HAP-1 (cell line): ENCODE results near the gene CBFA2T2.
"Not testable (repeated sequence)": the region's sequence is repeated elsewhere in the genome, so short reads cannot be mapped to it uniquely, and the experiment has no call there.

Experiments used
- DNase-seq, 2 experiments: peaks; one replicate each; pipeline ENCODE4 v3.0.0-alpha.2; 2016 to 2020; ENCODE audit warnings: low spot score in 2 of 2
- H3K27me3 ChIP-seq: fragments of 250-450 bp; sonication (Bioruptor Pico); 2 replicates; pipeline ENCODE4 v1.5.1; 2020; ENCODE audit warnings: low read depth, mild to moderate bottlenecking, moderate library complexity
- H3K36me3 ChIP-seq: fragments of 250-450 bp; sonication (Bioruptor Pico); replicated peaks from 2 replicates; pipeline ENCODE4 v1.5.1; 2020; ENCODE audit warnings: mild to moderate bottlenecking
- H3K4me1 ChIP-seq: fragments of 250-450 bp; sonication (Bioruptor Pico); 2 replicates; pipeline ENCODE4 v1.5.1; 2020; ENCODE audit warnings: mild to moderate bottlenecking
- H3K4me3 ChIP-seq: fragments of 250-450 bp; sonication (Bioruptor Pico); 2 replicates; pipeline ENCODE4 v1.5.1; 2020; ENCODE audit warnings: mild to moderate bottlenecking, moderate library complexity
- H3K9me3 ChIP-seq: fragments of 250-450 bp; sonication (Bioruptor Pico); 2 replicates; pipeline ENCODE4 v1.5.1; 2020; ENCODE audit warnings: mild to moderate bottlenecking, moderate library complexity
- in situ Hi-C: fragments of 300-500 bp; cut with MboI; formaldehyde crosslinking; loops from 3 replicates; pipeline ENCODE4 v1.14.3; 2020; ENCODE audit warnings: low sequenced_read_pairs, inconsistent platforms, mixed read lengths

Gene CBFA2T2

GRCh38 chr20:33570743-33571142, 80.8 kb downstream of the CBFA2T2 start:
- Histone ChIP-seq H3K4me3 (no peak overlapping the region), H3K27me3 (no peaks in the 10 kb centered on the region), H3K9me3 (no peaks in the 10 kb centered on the region), H3K4me1 (peaks cover 17% of the 10 kb centered on the region), H3K36me3 (no peaks in the 10 kb centered on the region)
- in situ Hi-C loops, result no loop called here
- no peak for DNase-seq

- DNase-seq, H3K27me3 ChIP-seq, in situ Hi-C loops, H3K4me3 ChIP-seq, H3K9me3 ChIP-seq, H3K36me3 ChIP-seq: not testable (repeated sequence)
- H3K4me1 ChIP-seq, result peaks cover 14% of the 10 kb centered on the region
Observed at GRCh38 chr20:33573268-33573667, 83.4 kb downstream of the CBFA2T2 start.

GRCh38 chr20:33575282-33575681, 85.4 kb downstream of the CBFA2T2 start:
- Histone ChIP-seq H3K27me3 (no peaks in the 10 kb centered on the region), H3K4me1 (no peaks in the 10 kb centered on the region), H3K9me3 (no peaks in the 10 kb centered on the region), H3K4me3 (no peak overlapping the region), H3K36me3 (no peaks in the 10 kb centered on the region)
- DNase-seq, result no peak
- in situ Hi-C loops, result no loop called here

- no peak for DNase-seq
- Histone ChIP-seq H3K9me3 (no peaks in the 10 kb centered on the region), H3K4me1 (no peaks in the 10 kb centered on the region), H3K4me3 (no peak overlapping the region), H3K27me3 (no peaks in the 10 kb centered on the region), H3K36me3 (no peaks in the 10 kb centered on the region)
- in situ Hi-C loops, result no loop called here
Observed at GRCh38 chr20:33576432-33577125, 86.7 kb downstream of the CBFA2T2 start.

GRCh38 chr20:33578510-33578909, 88.6 kb downstream of the CBFA2T2 start:
- in situ Hi-C loops, result no loop called here

GRCh38 chr20:33583143-33583542, 93.2 kb downstream of the CBFA2T2 start:
- Histone ChIP-seq H3K27me3 (no peaks in the 10 kb centered on the region), H3K36me3 (0 out of 2 replicates have a peak, but pooled peaks cover 4% of the 10 kb centered on the region), H3K4me3 (no peak overlapping the region), H3K4me1 (peaks cover 2% of the 10 kb centered on the region; the same call in 1 of the 2 replicates), H3K9me3 (no peaks in the 10 kb centered on the region)
- in situ Hi-C loops, result no loop called here
- DNase-seq, result no peak

More at GRCh38 chr20:33578510-33578909, 88.6 kb downstream of the CBFA2T2 start:
- Histone ChIP-seq H3K4me1 (no peaks in the 10 kb centered on the region), H3K9me3 (no peaks in the 10 kb centered on the region), H3K36me3 (no peaks in the 10 kb centered on the region), H3K27me3 (no peaks in the 10 kb centered on the region), H3K4me3 (no peak overlapping the region)
- DNase-seq, result no peak

- DNase-seq, result no peak
- peaks cover 2% of the 10 kb centered on the region; the same call in 1 of the 2 replicates for H3K4me1 ChIP-seq
- no peaks in the 10 kb centered on the region for H3K9me3 ChIP-seq
- no peak overlapping the region for H3K4me3 ChIP-seq
- 0 out of 2 replicates have a peak, but pooled peaks cover 4% of the 10 kb centered on the region for H3K36me3 ChIP-seq
- H3K27me3 ChIP-seq, result no peaks in the 10 kb centered on the region
- in situ Hi-C loops, result no loop called here
Observed at GRCh38 chr20:33584976-33585375, 95.1 kb downstream of the CBFA2T2 start.

GRCh38 chr20:33585413-33585812, 95.5 kb downstream of the CBFA2T2 start:
- Histone ChIP-seq H3K27me3 (no peaks in the 10 kb centered on the region), H3K36me3 (0 out of 2 replicates have a peak, but pooled peaks cover 4% of the 10 kb centered on the region), H3K4me1 (peaks cover 2% of the 10 kb centered on the region; the same call in 1 of the 2 replicates), H3K4me3 (no peak overlapping the region), H3K9me3 (no peaks in the 10 kb centered on the region)
- DNase-seq, result no peak
- in situ Hi-C loops, result no loop called here

GRCh38 chr20:33589059-33589458, 99.2 kb downstream of the CBFA2T2 start:
- in situ Hi-C loops, result no loop called here
- Histone ChIP-seq H3K27me3 (no peaks in the 10 kb centered on the region), H3K36me3 (0 out of 2 replicates have a peak, but pooled peaks cover 4% of the 10 kb centered on the region), H3K4me1 (peaks cover 2% of the 10 kb centered on the region; the same call in 1 of the 2 replicates), H3K9me3 (no peaks in the 10 kb centered on the region), H3K4me3 (no peak overlapping the region)
- no peak for DNase-seq

GRCh38 chr20:33591901-33592300, 102.0 kb downstream of the CBFA2T2 start:
- H3K36me3 ChIP-seq, DNase-seq, H3K4me1 ChIP-seq, in situ Hi-C loops, H3K9me3 ChIP-seq, H3K4me3 ChIP-seq, H3K27me3 ChIP-seq: not testable (repeated sequence)

GRCh38 chr20:33594743-33595142, 104.8 kb downstream of the CBFA2T2 start:
- Histone ChIP-seq H3K27me3 (no peaks in the 10 kb centered on the region), H3K36me3 (no peaks in the 10 kb centered on the region), H3K4me3 (no peak overlapping the region), H3K4me1 (no peaks in the 10 kb centered on the region), H3K9me3 (no peaks in the 10 kb centered on the region)
- no peak for DNase-seq
- in situ Hi-C loops, result no loop called here

GRCh38 chr20:33600414-33600813, 110.5 kb downstream of the CBFA2T2 start:
- DNase-seq, result no peak
- Histone ChIP-seq H3K4me3 (no peak overlapping the region), H3K4me1 (no peaks in the 10 kb centered on the region), H3K27me3 (no peaks in the 10 kb centered on the region), H3K9me3 (no peaks in the 10 kb centered on the region), H3K36me3 (no peaks in the 10 kb centered on the region)
- in situ Hi-C loops, result no loop called here

GRCh38 chr20:33600981-33601380, 111.1 kb downstream of the CBFA2T2 start:
- in situ Hi-C loops, result no loop called here
- no peak for DNase-seq
- H3K4me1 ChIP-seq, result no peaks in the 10 kb centered on the region

GRCh38 chr20:33601861-33602260, 112.0 kb downstream of the CBFA2T2 start:
- in situ Hi-C loops, result no loop called here
- no peaks in the 10 kb centered on the region for H3K9me3 ChIP-seq
- H3K4me1 ChIP-seq, result no peaks in the 10 kb centered on the region
- no peak overlapping the region for H3K4me3 ChIP-seq
- H3K27me3 ChIP-seq, result no peaks in the 10 kb centered on the region
- no peak for DNase-seq
- H3K36me3 ChIP-seq, result no peaks in the 10 kb centered on the region

More at GRCh38 chr20:33600981-33601380, 111.1 kb downstream of the CBFA2T2 start:
- Histone ChIP-seq H3K36me3 (no peaks in the 10 kb centered on the region), H3K4me3 (no peak overlapping the region), H3K27me3 (no peaks in the 10 kb centered on the region), H3K9me3 (no peaks in the 10 kb centered on the region)
